Suprapubic skin (tissue), 4 donors: ENCODE data around the gene INTS6. TPM values are rescaled to one million over a fixed set of nuclear protein-coding genes. Genes with fewer than 3 reads are reported as not detected.

ENCODE experiments used
- DNase-seq, 2 donors: peaks; one replicate each; pipeline ENCODE4 v3.0.0-alpha.2; 2019; ENCODE audit warnings: low spot score in 2 of 2
- H3K27ac ChIP-seq: fragments of 200-600 bp; sonication (generic); one replicate; pipeline ENCODE4 v1.5.1; 2019
- H3K27me3 ChIP-seq: fragments of 200-600 bp; sonication (generic); one replicate; pipeline ENCODE4 v1.5.1; 2019
- H3K36me3 ChIP-seq: fragments of 200-600 bp; sonication (generic); one replicate; pipeline ENCODE4 v1.5.1; 2019
- H3K4me1 ChIP-seq: fragments of 200-600 bp; sonication (generic); one replicate; pipeline ENCODE4 v1.5.1; 2019
- H3K4me3 ChIP-seq: fragments of 200-600 bp; sonication (generic); one replicate; pipeline ENCODE4 v1.5.1; 2019; ENCODE audit warnings: mild to moderate bottlenecking
- H3K9me3 ChIP-seq: fragments of 200-600 bp; sonication (generic); one replicate; pipeline ENCODE4 v1.5.1; 2019
- EP300 ChIP-seq: sonication (generic); formaldehyde crosslinking; IDR thresholded peaks from one replicate; pipeline ENCODE4 v1.6.1; 2017; ENCODE audit warnings: antibody characterized with exemption
- POLR2A ChIP-seq, 2 donors: fragments of 450-650 bp; IDR thresholded peaks; one replicate each; pipeline ENCODE4 v1.6.1; 2017; ENCODE audit warnings: antibody characterized with exemption in 2 of 2, mild to moderate bottlenecking in 2 of 2, moderate library complexity in 2 of 2
- POLR2AphosphoS5 ChIP-seq, 3 donors: sonication (generic); formaldehyde crosslinking; IDR thresholded peaks; one replicate each; pipeline ENCODE4 v1.6.1; 2017; ENCODE audit warnings: antibody characterized with exemption in 3 of 3
- WGBS: methylation state at CpG from one replicate; pipeline ENCODE4 v1.1.5; 2018; 5-methylcytosine and 5-hydroxymethylcytosine counted together
- total RNA-seq, 4 donors: library from RNA; depleted of rRNA; stranded (reverse); fragments of >200 nt; gene quantifications; one replicate each; pipeline ENCODE4 v1.1.0, GENCODE V29; 2016
- TF ChIP-seq, protein P1 (sequence below), 2 donors: fragments of 200-600 bp in 1 of 2; fragments of 450-650 bp in 1 of 2; sonication (generic) in 1 of 2; IDR thresholded peaks; one replicate each; pipeline ENCODE4 v1.5.1; 2016 to 2019; ENCODE audit warnings: antibody characterized with exemption in 2 of 2, mild to moderate bottlenecking in 1 of 2, moderate library complexity in 1 of 2

The INTS6 gene
- 10 to 100 TPM; 30.7 to 48.5 (median 41.5) TPM for total RNA-seq

DNA sequence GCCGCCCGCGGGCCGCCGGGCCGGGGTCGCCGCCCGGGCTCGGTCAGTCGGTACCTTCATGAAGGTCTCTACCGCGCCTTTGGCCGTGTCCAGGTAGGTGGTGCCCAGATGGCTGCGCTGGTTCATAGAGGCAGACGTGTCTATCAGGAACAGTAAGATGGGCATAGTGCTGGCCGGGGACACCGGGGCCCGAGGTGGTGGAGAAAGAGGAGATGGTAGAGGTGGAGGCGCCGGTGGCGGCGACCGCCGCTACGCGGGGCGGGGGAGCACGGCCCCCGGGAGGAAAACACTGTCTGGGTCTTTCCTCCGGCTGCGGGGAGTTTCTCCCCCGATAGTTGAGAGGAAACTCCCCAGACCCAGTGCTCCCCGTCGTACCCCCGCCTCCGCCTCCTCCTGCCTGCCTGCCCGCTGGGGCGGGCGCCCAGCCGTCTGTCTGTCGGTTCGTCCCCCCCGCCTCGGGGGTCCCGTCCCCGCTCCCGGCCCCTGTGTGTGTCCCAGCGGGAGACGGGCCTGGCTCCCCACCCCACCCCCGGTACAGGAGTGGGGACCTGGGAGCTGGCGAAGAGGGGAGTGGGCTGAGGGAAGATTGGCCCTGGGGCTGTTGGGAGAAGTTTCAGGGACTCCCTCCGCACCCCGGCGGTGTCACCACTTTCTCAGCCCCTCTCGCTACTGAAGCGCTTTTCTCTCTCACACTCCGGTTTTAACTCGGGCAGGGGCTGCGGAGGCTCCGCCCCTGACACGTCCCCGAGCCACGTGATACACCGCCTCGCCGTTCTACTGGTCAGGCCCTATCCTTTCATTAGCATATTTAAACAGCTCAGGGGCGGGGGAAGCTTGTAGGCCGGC, at the start of gene INTS6:
Gene INTS6 (minus strand): TSS at position 676 of the 846 bp plus-strand sequence. CDS start 511 bp downstream, at position 165.
- peaks cover 17% of the 10 kb centered on the region for H3K36me3 ChIP-seq
- H3K27me3 ChIP-seq: no peaks in the 10 kb centered on the region
- DNase-seq: peak; percentile 100
- H3K9me3 ChIP-seq: no peaks in the 10 kb centered on the region
- peaks cover 33% of the 10 kb centered on the region for H3K4me1 ChIP-seq
- peak within 1 kb of the TSS; percentile 85 for H3K4me3 ChIP-seq
- TF ChIP-seq EP300: no peak
- TF ChIP-seq, protein P1, sequence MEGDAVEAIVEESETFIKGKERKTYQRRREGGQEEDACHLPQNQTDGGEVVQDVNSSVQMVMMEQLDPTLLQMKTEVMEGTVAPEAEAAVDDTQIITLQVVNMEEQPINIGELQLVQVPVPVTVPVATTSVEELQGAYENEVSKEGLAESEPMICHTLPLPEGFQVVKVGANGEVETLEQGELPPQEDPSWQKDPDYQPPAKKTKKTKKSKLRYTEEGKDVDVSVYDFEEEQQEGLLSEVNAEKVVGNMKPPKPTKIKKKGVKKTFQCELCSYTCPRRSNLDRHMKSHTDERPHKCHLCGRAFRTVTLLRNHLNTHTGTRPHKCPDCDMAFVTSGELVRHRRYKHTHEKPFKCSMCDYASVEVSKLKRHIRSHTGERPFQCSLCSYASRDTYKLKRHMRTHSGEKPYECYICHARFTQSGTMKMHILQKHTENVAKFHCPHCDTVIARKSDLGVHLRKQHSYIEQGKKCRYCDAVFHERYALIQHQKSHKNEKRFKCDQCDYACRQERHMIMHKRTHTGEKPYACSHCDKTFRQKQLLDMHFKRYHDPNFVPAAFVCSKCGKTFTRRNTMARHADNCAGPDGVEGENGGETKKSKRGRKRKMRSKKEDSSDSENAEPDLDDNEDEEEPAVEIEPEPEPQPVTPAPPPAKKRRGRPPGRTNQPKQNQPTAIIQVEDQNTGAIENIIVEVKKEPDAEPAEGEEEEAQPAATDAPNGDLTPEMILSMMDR (IDR thresholded peaks at IDR 0.05): no peak
- peak; percentile 99 to 100 (median 100) for TF ChIP-seq POLR2AphosphoS5 (IDR thresholded peaks at IDR 0.05)
- peak; percentile 99 for TF ChIP-seq POLR2A (IDR thresholded peaks at IDR 0.05)
- 0% methylated on average over 36 of the region's 69 CpGs for WGBS
- H3K27ac ChIP-seq: peak within 1 kb of the TSS; percentile 98

DNA sequence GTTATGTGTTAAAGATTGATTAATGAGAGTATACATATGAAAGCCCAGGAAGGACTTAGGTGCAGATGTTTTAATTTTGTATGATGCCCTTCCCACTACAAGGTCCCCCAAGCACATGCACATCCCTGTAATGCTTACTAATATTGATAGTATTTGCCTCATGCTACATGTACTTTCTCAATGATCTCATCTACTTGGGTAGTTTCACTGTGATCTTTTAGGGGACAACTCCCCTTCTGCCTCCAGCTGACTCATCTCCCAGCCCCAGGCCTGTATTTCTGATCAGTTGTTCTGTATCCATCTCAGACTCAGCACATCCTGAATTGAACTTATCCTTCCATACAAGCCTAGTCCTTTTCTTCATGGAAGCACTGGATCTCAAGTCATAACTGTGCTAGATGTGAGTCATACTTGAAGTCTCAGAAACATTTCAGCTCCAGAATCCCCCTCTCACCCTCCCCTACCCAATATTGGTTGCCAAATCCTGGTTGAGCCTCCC, 49.4 kb upstream of the INTS6 start:
- no peaks in the 10 kb centered on the region for H3K9me3 ChIP-seq
- H3K4me3 ChIP-seq: no peak overlapping the region
- no peaks in the 10 kb centered on the region for H3K36me3 ChIP-seq
- TF ChIP-seq POLR2AphosphoS5 (IDR thresholded peaks at IDR 0.05) (no peak), EP300 (no peak), POLR2A (IDR thresholded peaks at IDR 0.05) (no peak)
- TF ChIP-seq, protein P1 (IDR thresholded peaks at IDR 0.05): no peak
- H3K27me3 ChIP-seq: no peaks in the 10 kb centered on the region
- H3K4me1 ChIP-seq: peaks cover 8% of the 10 kb centered on the region
- no peak for DNase-seq
- H3K27ac ChIP-seq: no peak overlapping the region

DNA sequence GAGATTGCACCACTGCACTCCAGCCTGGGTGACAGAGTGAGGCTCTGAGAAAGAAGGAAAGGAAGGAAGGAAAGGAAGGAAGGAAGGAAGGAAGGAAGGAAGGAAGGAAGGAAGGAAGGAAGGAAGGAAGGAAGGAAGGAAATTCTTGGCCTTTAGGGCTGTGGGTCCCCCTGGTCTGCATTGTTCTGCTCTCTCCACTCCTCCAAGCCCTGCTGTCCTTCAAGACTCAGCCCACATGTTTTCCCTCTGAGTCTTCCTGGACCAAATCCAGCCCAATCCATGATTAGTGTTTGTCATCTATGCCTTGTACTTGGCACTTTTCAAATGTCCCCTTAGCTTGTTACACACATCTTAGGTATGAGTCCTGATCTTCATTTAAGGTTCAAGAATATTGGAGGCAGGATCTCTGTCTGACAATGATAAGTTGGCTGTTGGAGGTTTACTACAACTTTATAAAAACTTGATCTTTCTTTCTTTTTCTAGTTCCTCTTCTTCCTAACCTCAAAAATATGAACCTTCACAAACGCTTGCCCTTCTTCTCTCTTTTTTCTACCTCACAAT, 48.8 kb upstream of the INTS6 start:
- Histone ChIP-seq H3K27me3 (no peaks in the 10 kb centered on the region), H3K4me3 (no peak overlapping the region), H3K9me3 (no peaks in the 10 kb centered on the region), H3K4me1 (peaks cover 8% of the 10 kb centered on the region), H3K36me3 (no peaks in the 10 kb centered on the region), H3K27ac (no peak overlapping the region)
- TF ChIP-seq POLR2A (IDR thresholded peaks at IDR 0.05): no peak
- TF ChIP-seq, protein P1 (IDR thresholded peaks at IDR 0.05): no peak
- TF ChIP-seq POLR2AphosphoS5 (IDR thresholded peaks at IDR 0.05): no peak
- no peak for TF ChIP-seq EP300
- WGBS: 64% methylated on average over 1 of the region's 1 CpG
- DNase-seq: no peak

- Histone ChIP-seq H3K36me3 (no peaks in the 10 kb centered on the region), H3K27me3 (no peaks in the 10 kb centered on the region), H3K4me3 (no peak overlapping the region), H3K27ac (no peak overlapping the region), H3K9me3 (no peaks in the 10 kb centered on the region), H3K4me1 (peaks cover 8% of the 10 kb centered on the region)
- TF ChIP-seq POLR2A (IDR thresholded peaks at IDR 0.05) (no peak), EP300 (no peak), POLR2AphosphoS5 (IDR thresholded peaks at IDR 0.05) (no peak)
- TF ChIP-seq, protein P1 (IDR thresholded peaks at IDR 0.05): no peak
- DNase-seq: no peak
- 88% methylated on average over 4 of the region's 4 CpGs for WGBS
Observed at GRCh38 chr13:51501096-51501495, 48.3 kb upstream of the INTS6 start.

DNA sequence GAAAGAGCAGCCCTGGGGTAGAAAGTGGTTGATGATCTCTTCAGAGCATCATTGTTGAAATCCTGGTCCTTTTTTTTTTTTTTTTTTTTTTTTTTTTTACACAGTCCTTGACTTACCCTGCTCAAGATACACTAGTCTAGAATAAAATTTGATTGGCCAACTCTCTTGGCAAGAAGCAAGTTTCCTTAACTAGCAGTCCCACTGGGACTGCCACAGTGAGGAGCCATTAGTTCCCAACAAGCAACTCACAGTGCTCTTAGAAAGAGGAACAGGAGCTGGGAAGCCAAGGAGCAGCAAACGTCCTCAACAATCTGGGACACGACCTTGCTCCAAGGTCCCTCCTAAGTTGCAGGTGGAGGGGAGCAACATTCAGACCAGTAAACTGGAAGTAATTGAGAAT, 47.9 kb upstream of the INTS6 start:
- DNase-seq: no peak
- no peak overlapping the region for H3K4me3 ChIP-seq
- H3K9me3 ChIP-seq: no peaks in the 10 kb centered on the region
- WGBS: 55% methylated on average over 2 of the region's 2 CpGs
- H3K36me3 ChIP-seq: no peaks in the 10 kb centered on the region
- H3K27me3 ChIP-seq: no peaks in the 10 kb centered on the region
- TF ChIP-seq POLR2AphosphoS5 (IDR thresholded peaks at IDR 0.05) (no peak), POLR2A (IDR thresholded peaks at IDR 0.05) (no peak), EP300 (no peak)
- TF ChIP-seq, protein P1 (IDR thresholded peaks at IDR 0.05): no peak
- no peak overlapping the region for H3K27ac ChIP-seq
- H3K4me1 ChIP-seq: peaks cover 8% of the 10 kb centered on the region
